Measurements from ENCODE around the gene DPP7. TPM values are rescaled to one million over a fixed set of nuclear protein-coding genes. Genes with fewer than 3 reads are reported as not detected.
"Not testable (repeated sequence)": the region's sequence is repeated elsewhere in the genome, so short reads cannot be mapped to it uniquely, and the experiment has no call there.

DPP7 gene
- total RNA-seq, 1 donor from 2014 or later, result 86.7 TPM

DNA sequence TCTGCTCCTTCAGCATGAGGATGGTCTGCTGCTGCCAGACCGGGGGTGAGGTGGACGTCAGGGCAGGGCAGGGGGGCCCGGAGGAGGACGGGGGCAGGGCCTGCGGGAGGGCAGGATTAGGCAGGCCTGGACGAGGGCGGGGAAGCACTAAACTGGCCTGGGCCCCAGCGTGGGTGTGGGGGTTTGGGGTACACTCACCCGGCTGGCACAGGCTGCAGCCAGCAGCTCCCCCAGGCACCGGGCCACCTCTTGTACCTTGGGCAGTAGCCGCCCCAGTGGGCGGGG lies 49.7 kb downstream of the DPP7 start:
- H3K27me3 Mint-ChIP-seq, result peaks cover 8% of the 10 kb centered on the region
- no peaks in the 10 kb centered on the region for H3K36me3 Mint-ChIP-seq
- H3K4me3 Mint-ChIP-seq, result no peak overlapping the region
- H3K9me3 Mint-ChIP-seq, result no peaks in the 10 kb centered on the region
- no peak overlapping the region for H3K27ac Mint-ChIP-seq
- TF ChIP-seq CTCF (conservative IDR thresholded peaks at IDR 0.05), result no peak
- no peak for DNase-seq (ENCODE audit: extremely low spot score, unreplicated experiment)
- H3K4me1 Mint-ChIP-seq (ENCODE audit: unreplicated experiment), result peaks cover 4% of the 10 kb centered on the region

DNA sequence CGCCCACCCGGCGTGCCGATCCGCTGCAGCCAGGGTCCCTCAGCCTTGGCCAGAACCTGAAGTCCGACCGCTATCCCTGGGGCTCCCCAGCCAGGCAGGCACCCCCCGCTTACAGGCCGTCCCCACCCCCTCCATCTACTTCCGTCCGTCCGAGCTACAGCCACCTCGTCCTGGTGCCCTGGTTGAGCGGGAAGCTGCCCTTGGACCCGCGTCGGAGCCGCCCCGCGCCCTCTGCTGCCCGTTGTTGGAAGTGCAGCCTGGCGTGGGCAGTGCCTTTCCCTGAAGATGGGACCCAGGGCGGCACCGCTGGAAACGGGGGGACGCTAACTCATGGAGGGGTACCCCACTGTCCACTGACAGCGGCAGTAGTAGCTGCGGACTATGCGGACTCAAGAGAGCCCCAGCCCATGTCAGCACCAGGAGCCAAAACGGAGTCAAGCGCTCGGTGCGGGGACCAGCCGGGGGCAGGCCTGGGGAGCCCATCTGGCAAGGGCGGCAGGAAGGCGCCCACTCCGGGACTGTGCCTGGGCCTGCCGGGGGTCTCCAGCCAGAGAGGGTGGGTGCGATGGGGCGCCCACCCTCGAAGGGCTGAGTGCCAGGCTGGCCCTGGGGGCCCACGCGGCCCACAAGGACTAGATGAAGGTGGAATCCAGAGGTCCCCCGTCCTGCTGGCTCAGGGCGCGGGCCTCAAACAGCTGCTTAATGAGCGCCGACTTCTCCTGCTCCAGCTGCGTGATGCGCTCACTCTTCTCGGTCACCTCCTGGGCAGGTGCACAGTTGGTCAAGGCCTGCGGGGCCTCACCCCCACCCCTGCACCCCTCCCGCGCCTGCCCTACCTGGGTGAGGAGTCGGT lies 50.3 kb downstream of the DPP7 start:
- peaks cover 8% of the 10 kb centered on the region for H3K27me3 Mint-ChIP-seq
- no peak for DNase-seq (ENCODE audit: extremely low spot score, unreplicated experiment)
- no peak overlapping the region for H3K27ac Mint-ChIP-seq
- H3K36me3 Mint-ChIP-seq, result no peaks in the 10 kb centered on the region
- no peaks in the 10 kb centered on the region for H3K9me3 Mint-ChIP-seq
- peaks cover 4% of the 10 kb centered on the region for H3K4me1 Mint-ChIP-seq (ENCODE audit: unreplicated experiment)
- peak; percentile 94 for TF ChIP-seq CTCF (conservative IDR thresholded peaks at IDR 0.05)
- no peak overlapping the region for H3K4me3 Mint-ChIP-seq

DNA sequence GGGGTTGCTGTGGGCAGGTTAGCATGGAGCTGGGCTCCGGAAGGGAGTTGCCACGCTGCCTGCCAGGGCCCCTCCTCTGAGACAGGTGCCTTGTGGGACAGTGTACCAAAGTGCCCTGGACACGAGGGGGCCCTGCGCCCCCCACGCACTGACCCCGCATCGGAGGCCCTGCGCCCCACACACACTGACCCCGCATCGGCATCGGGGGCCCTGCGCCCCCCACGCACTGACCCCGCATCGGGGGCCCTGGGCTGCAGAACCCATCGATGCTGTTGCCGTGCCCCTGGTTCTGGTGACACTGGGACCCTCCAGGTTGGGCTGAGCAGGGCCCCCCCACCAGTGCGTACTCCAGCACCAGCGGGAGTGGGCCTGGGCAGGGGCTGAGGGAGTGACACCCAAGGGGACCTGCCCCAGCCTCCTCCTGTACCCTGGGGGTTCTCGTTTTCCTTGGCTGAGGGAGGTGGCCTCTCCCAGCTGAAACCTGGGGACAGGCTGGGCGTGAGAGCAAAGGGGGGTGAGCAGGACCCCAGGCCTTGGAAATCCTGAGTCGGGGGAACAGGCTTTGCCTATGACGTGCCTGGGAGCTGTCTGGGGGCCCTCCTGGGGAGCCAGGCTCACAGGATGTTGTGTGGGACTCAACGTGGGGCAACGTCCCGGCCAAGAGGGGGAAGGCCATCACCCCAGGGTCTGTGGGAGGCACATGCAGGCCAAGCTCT lies 51.1 kb downstream of the DPP7 start:
- Mint-ChIP-seq H3K4me1 (ENCODE audit: unreplicated experiment) (peaks cover 4% of the 10 kb centered on the region), H3K27ac (no peak overlapping the region), H3K9me3 (no peaks in the 10 kb centered on the region), H3K4me3 (no peak overlapping the region), H3K27me3 (peaks cover 14% of the 10 kb centered on the region), H3K36me3 (no peaks in the 10 kb centered on the region)
- no peak for TF ChIP-seq CTCF (conservative IDR thresholded peaks at IDR 0.05)
- DNase-seq (ENCODE audit: extremely low spot score, unreplicated experiment), result no peak

DNA sequence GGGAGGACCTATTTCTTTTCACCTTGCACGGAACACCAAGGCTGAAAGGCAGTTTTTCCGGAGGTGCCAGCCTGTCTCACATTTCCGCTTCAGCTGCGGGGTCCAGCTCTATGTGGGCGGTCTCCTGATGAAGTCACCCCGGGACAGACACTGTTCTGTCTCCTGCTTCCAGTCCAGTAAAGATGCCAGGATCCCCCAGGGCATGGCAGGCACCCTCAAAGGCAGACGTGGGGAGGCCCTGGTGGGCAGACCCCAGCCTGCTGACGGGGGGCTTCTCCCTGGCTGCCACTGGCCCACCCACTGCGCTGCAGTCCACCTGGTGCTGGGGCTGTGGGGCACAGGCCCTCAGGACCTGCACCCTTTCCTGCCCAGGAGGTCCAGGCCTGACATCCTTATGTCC lies 51.7 kb downstream of the DPP7 start:
- not testable (repeated sequence) for H3K36me3 Mint-ChIP-seq; H3K27ac Mint-ChIP-seq; H3K4me1 Mint-ChIP-seq (ENCODE audit: unreplicated experiment); H3K9me3 Mint-ChIP-seq; H3K4me3 Mint-ChIP-seq; DNase-seq (ENCODE audit: extremely low spot score, unreplicated experiment)
- peaks cover 17% of the 10 kb centered on the region for H3K27me3 Mint-ChIP-seq

DNA sequence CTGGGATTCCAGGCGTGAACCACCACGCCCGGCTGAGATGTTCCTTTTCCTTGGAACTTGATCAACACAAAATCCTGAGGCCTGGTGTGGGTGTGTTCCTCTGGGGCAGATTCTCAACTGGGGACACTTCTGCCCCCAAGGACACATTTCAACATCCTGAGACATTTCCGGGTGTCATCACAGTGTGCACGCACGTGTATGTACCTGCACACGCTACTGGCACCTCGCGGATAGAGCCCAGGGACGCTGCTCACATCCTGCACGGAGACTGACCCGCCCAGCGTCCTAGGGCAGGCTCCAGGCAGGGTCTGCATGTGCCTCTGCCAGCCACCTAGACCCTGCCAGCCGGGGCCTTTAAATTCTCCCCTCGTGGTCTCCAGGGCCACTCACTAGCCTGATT lies 52.1 kb downstream of the DPP7 start:
- Mint-ChIP-seq H3K4me3 (no peak overlapping the region), H3K9me3 (no peaks in the 10 kb centered on the region), H3K27me3 (peaks cover 20% of the 10 kb centered on the region), H3K27ac (no peak overlapping the region), H3K4me1 (ENCODE audit: unreplicated experiment) (no peaks in the 10 kb centered on the region), H3K36me3 (no peaks in the 10 kb centered on the region)
- no peak for DNase-seq (ENCODE audit: extremely low spot score, unreplicated experiment)
- TF ChIP-seq CTCF (conservative IDR thresholded peaks at IDR 0.05), result no peak

Other genes with a start within 250 kb of the DPP7 start
- gene EDF1, start 248.4 kb downstream of the DPP7 start, total RNA-seq (ENCODE audit: low replicate concordance), result 324 and 342 TPM in 2 replicates
- 19.4 and 22.3 TPM in 2 replicates for gene TRAF2, start 228.2 kb downstream of the DPP7 start, total RNA-seq (ENCODE audit: low replicate concordance)
- 82.8 and 110 TPM in 2 replicates for gene FBXW5, start 170.0 kb downstream of the DPP7 start, total RNA-seq (ENCODE audit: low replicate concordance)
- 2.8 and 4.1 TPM in 2 replicates for gene C8G, start 169.5 kb downstream of the DPP7 start, total RNA-seq (ENCODE audit: low replicate concordance)
- gene LCN12, start 162.5 kb downstream of the DPP7 start, total RNA-seq (ENCODE audit: low replicate concordance), result 7.9 and 8.3 TPM in 2 replicates
- gene PTGDS, start 137.2 kb downstream of the DPP7 start, total RNA-seq (ENCODE audit: low replicate concordance), result 1.4 and 1.7 TPM in 2 replicates
- gene LCNL1, start 131.7 kb downstream of the DPP7 start, total RNA-seq (ENCODE audit: low replicate concordance), result not detected in 2 replicates
- 63.4 and 100 TPM in 2 replicates for gene PAXX, start 122.3 kb downstream of the DPP7 start, total RNA-seq (ENCODE audit: low replicate concordance)
- 38.6 and 63.3 TPM in 2 replicates for gene CLIC3, start 118.2 kb downstream of the DPP7 start, total RNA-seq (ENCODE audit: low replicate concordance)
- gene ABCA2, start 86.5 kb downstream of the DPP7 start, total RNA-seq (ENCODE audit: low replicate concordance), result 44.7 and 47.7 TPM in 2 replicates
- not detected in 2 replicates for gene FUT7, start 82.6 kb downstream of the DPP7 start, total RNA-seq (ENCODE audit: low replicate concordance)
- 68.0 and 70.3 TPM in 2 replicates for gene NPDC1, start 68.6 kb downstream of the DPP7 start, total RNA-seq (ENCODE audit: low replicate concordance)
- gene ENTPD2, start 60.7 kb downstream of the DPP7 start, total RNA-seq (ENCODE audit: low replicate concordance), result 3.3 and 6.4 TPM in 2 replicates
- gene SAPCD2, start 44.2 kb downstream of the DPP7 start, total RNA-seq (ENCODE audit: low replicate concordance), result 19.1 and 21.9 TPM in 2 replicates
- 3.4 and 5.4 TPM in 2 replicates for gene UAP1L1, start 37.2 kb downstream of the DPP7 start, total RNA-seq (ENCODE audit: low replicate concordance)
- gene MAN1B1, start 27.7 kb downstream of the DPP7 start, total RNA-seq (ENCODE audit: low replicate concordance), result 50.3 and 58.9 TPM in 2 replicates
- 0.29 and 0.94 TPM in 2 replicates for gene GRIN1, start 24.4 kb upstream of the DPP7 start, total RNA-seq (ENCODE audit: low replicate concordance)
- gene LRRC26, start 55.3 kb upstream of the DPP7 start, total RNA-seq (ENCODE audit: low replicate concordance), result 0.77 and 1.4 TPM in 2 replicates
- not detected in 2 replicates for gene TMEM210, start 57.3 kb upstream of the DPP7 start, total RNA-seq (ENCODE audit: low replicate concordance)
- 63.5 and 65.0 TPM in 2 replicates for gene ANAPC2, start 73.8 kb upstream of the DPP7 start, total RNA-seq (ENCODE audit: low replicate concordance)
- 64.9 and 74.8 TPM in 2 replicates for gene SSNA1, start 73.9 kb upstream of the DPP7 start, total RNA-seq (ENCODE audit: low replicate concordance)
- 24.1 and 28.4 TPM in 2 replicates for gene TPRN, start 86.0 kb upstream of the DPP7 start, total RNA-seq (ENCODE audit: low replicate concordance)
- gene TMEM203, start 90.9 kb upstream of the DPP7 start, total RNA-seq (ENCODE audit: low replicate concordance), result 42.3 and 46.3 TPM in 2 replicates
- gene NDOR1, start 91.0 kb upstream of the DPP7 start, total RNA-seq (ENCODE audit: low replicate concordance), result 18.9 and 28.0 TPM in 2 replicates
- 12.1 and 15.7 TPM in 2 replicates for gene RNF208, start 107.5 kb upstream of the DPP7 start, total RNA-seq (ENCODE audit: low replicate concordance)
- 0.86 and 1.5 TPM in 2 replicates for gene CYSRT1, start 110.4 kb upstream of the DPP7 start, total RNA-seq (ENCODE audit: low replicate concordance)
- 0.36 and 0.48 TPM in 2 replicates for gene RNF224, start 112.8 kb upstream of the DPP7 start, total RNA-seq (ENCODE audit: low replicate concordance)
- 0.41 and 0.81 TPM in 2 replicates for gene SLC34A3, start 116.2 kb upstream of the DPP7 start, total RNA-seq (ENCODE audit: low replicate concordance)
- gene TUBB4B, start 126.6 kb upstream of the DPP7 start, total RNA-seq (ENCODE audit: low replicate concordance), result 326 and 349 TPM in 2 replicates
- gene STPG3, start 136.6 kb upstream of the DPP7 start, total RNA-seq (ENCODE audit: low replicate concordance), result 0.31 TPM in 1 of 2 replicates, not detected in the other
- 52.4 and 61.9 TPM in 2 replicates for gene NELFB, start 140.6 kb upstream of the DPP7 start, total RNA-seq (ENCODE audit: low replicate concordance)
- 2.7 and 4.5 TPM in 2 replicates for gene TOR4A, start 163.0 kb upstream of the DPP7 start, total RNA-seq (ENCODE audit: low replicate concordance)
- gene NRARP, start 187.5 kb upstream of the DPP7 start, total RNA-seq (ENCODE audit: low replicate concordance), result 17.9 and 21.7 TPM in 2 replicates